ENCODE data around the gene ZNF536.

The ZNF536 gene

DNA sequence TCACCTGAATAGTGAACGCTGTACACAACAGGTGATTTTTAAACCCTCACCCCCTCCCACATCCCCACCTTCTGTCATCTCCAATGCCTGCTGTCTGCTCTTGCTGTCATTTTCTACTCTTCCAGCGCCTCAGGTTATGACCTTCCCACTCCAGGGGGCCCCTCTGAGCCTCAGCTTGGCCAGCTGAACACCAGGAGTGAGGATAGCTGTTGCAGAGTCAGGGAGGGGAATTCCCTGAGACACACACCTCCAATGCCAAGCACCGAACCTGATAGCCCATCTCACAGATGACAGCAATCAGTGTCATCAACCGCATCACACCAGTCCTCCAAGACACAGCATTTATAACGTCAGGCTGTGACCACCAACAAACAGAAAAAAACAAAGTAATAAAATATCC, 193.5 kb downstream of the ZNF536 start:
- no peak for DNase-seq
- no peak overlapping the region for H3K27ac Mint-ChIP-seq
- H3K36me3 Mint-ChIP-seq (ENCODE audit: low read depth) = no peaks in the 10 kb centered on the region
- TF ChIP-seq CTCF (IDR thresholded peaks at IDR 0.05) = no peak
- H3K9me3 Mint-ChIP-seq = no peaks in the 10 kb centered on the region
- no peak overlapping the region for H3K4me3 Mint-ChIP-seq
- peaks cover 37% of the 10 kb centered on the region for H3K4me1 Mint-ChIP-seq
- peaks cover 33% of the 10 kb centered on the region for H3K27me3 Mint-ChIP-seq (ENCODE audit: low read depth, poor library complexity)

DNA sequence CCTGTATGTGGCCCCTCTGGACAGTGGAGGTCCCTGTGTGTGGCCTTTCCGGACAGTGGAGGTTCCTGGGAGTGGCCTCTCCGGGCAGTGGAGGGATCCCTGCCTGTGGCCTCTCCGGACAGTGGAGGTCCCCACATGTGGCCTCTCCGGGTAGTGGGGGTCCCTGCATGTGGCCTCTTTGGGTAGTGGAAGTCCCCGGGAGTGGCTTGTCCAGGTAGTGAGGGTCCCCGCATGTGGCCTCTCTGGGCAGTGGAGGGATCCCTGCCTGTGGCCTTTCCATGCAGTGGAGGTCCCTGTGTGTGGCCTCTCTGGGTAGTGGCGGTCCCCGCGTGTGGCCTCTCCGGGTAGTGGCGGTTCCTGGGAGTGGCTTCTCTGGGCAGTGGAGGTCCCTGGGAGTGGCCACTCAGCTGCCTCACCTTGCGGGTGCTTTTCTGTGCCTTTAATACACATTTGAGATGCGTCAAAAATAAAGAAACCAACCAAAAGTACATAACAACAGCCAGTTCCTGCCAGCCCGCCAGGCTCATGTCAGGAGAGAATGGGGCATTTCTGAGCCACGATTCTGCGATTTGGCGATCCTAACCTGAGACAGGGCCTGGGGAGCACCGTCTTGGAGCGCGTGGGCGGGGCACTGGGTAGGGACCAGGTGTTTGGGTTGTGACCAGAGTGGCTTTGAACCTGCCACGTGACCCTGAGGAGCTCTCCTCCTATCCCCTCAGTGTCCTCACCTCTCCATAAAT, 194.7 kb downstream of the ZNF536 start:
- Mint-ChIP-seq H3K9me3 (no peaks in the 10 kb centered on the region), H3K4me3 (no peak overlapping the region), H3K36me3 (ENCODE audit: low read depth) (no peaks in the 10 kb centered on the region), H3K27me3 (ENCODE audit: low read depth, poor library complexity) (peaks cover 28% of the 10 kb centered on the region), H3K27ac (no peak overlapping the region), H3K4me1 (peaks cover 42% of the 10 kb centered on the region)
- TF ChIP-seq CTCF (IDR thresholded peaks at IDR 0.05) = no peak
- DNase-seq = no peak

- Mint-ChIP-seq H3K27me3 (ENCODE audit: low read depth, poor library complexity) (peaks cover 28% of the 10 kb centered on the region), H3K4me1 (peaks cover 42% of the 10 kb centered on the region), H3K9me3 (no peaks in the 10 kb centered on the region), H3K27ac (no peak overlapping the region), H3K36me3 (ENCODE audit: low read depth) (no peaks in the 10 kb centered on the region), H3K4me3 (no peak overlapping the region)
- TF ChIP-seq CTCF (IDR thresholded peaks at IDR 0.05) = no peak
- peak; percentile 20 for DNase-seq
These were observed 195.5 kb downstream of the ZNF536 start for GRCh38 chr19:30567536-30568232.

- Mint-ChIP-seq H3K27me3 (ENCODE audit: low read depth, poor library complexity) (peaks cover 12% of the 10 kb centered on the region), H3K9me3 (no peaks in the 10 kb centered on the region), H3K4me1 (peaks cover 31% of the 10 kb centered on the region), H3K36me3 (ENCODE audit: low read depth) (no peaks in the 10 kb centered on the region), H3K4me3 (no peak overlapping the region), H3K27ac (no peak overlapping the region)
- TF ChIP-seq CTCF (IDR thresholded peaks at IDR 0.05) = no peak
- no peak for DNase-seq
These were observed 198.0 kb downstream of the ZNF536 start for GRCh38 chr19:30570194-30570593.

GRCh38 chr19:30577551-30578105, 205.4 kb downstream of the ZNF536 start:
- peaks cover 27% of the 10 kb centered on the region for H3K27me3 Mint-ChIP-seq (ENCODE audit: low read depth, poor library complexity)
- TF ChIP-seq CTCF (IDR thresholded peaks at IDR 0.05) = no peak
- H3K9me3 Mint-ChIP-seq = no peaks in the 10 kb centered on the region
- no peak for DNase-seq
- no peaks in the 10 kb centered on the region for H3K4me1 Mint-ChIP-seq
- H3K27ac Mint-ChIP-seq = no peak overlapping the region
- H3K4me3 Mint-ChIP-seq = no peak overlapping the region
- no peaks in the 10 kb centered on the region for H3K36me3 Mint-ChIP-seq (ENCODE audit: low read depth)

Measured in nephron progenitor cell (in vitro differentiated cells).